MCF 10A (cell line): ENCODE measurements around the gene PFDN1. TPM values are rescaled to one million over a fixed set of nuclear protein-coding genes. Genes with fewer than 3 reads are reported as not detected.
A peak's percentile ranks its signal among the peaks of the same experiment; 100 is the strongest.

Experiments used
- BruUV-seq: library from RNA; stranded (reverse); fragments of 400-500 nt; replicated peaks from 2 replicates; lab custom pipeline; 2021; lab: Mats Ljungman, UMichigan
- CTCF ChIA-PET: fragments of 300-600 bp; sonication (Branson Sonifier 250); formaldehyde crosslinking; extraction: SDS; loops from one replicate; lab custom pipeline; 2021; ENCODE audit warnings: antibody characterized with exemption, inconsistent platforms; lab: Yijun Ruan, JAX
- POLR2A ChIA-PET: fragments of 300-600, 350-650 bp; sonication (Branson Sonifier 250); formaldehyde crosslinking; extraction: SDS; loops from one replicate; lab custom pipeline; 2020; ENCODE audit warnings: antibody characterized with exemption, inconsistent platforms; lab: Yijun Ruan, JAX
- DNase-seq: peaks from one replicate; pipeline ENCODE4 v3.0.0-alpha.2; 2018; ENCODE audit not compliant: unreplicated experiment
- H3K27ac Mint-ChIP-seq: one replicate; pipeline ENCODE4 v1.8.0; 2022; ENCODE audit warnings: mild to moderate bottlenecking, low read depth, mixed read lengths; ENCODE audit not compliant: unreplicated experiment
- H3K27me3 Mint-ChIP-seq: one replicate; pipeline ENCODE4 v1.8.0; 2022; ENCODE audit warnings: mixed read lengths; ENCODE audit not compliant: insufficient read depth, unreplicated experiment
- H3K36me3 Mint-ChIP-seq: one replicate; pipeline ENCODE4 v1.8.0; 2022; ENCODE audit warnings: mild to moderate bottlenecking, moderate library complexity, mixed read lengths; ENCODE audit not compliant: insufficient read depth, unreplicated experiment
- H3K4me1 Mint-ChIP-seq: one replicate; pipeline ENCODE4 v1.8.0; 2022; ENCODE audit warnings: mixed read lengths; ENCODE audit not compliant: insufficient read depth, unreplicated experiment
- H3K4me3 Mint-ChIP-seq: one replicate; pipeline ENCODE4 v1.8.0; 2022; ENCODE audit warnings: mild to moderate bottlenecking, moderate library complexity, mixed read lengths; ENCODE audit not compliant: unreplicated experiment
- H3K9me3 Mint-ChIP-seq: one replicate; pipeline ENCODE4 v1.8.0; 2022; ENCODE audit warnings: mixed read lengths; ENCODE audit not compliant: unreplicated experiment
- CTCF ChIP-seq: fragments of 200-600 bp; IDR thresholded peaks from one replicate; pipeline ENCODE4 v1.8.0; 2022; ENCODE audit warnings: antibody characterized with exemption, mild to moderate bottlenecking; ENCODE audit not compliant: unreplicated experiment
- intact Hi-C: fragments of 100-400 bp; cut with micrococcal nuclease; formaldehyde crosslinking; loops from 2 replicates; pipeline ENCODE4 v1.14.1; 2022
- total RNA-seq: library from RNA; stranded (reverse); gene quantifications from 2 replicates; pipeline ENCODE4 v1.2.3, GENCODE V29; 2022

The PFDN1 gene
- total RNA-seq, 1 experiment from 2014 or later = 94.7 TPM

- no peak for TF ChIP-seq CTCF
- DNase-seq = peak; percentile 63
- Mint-ChIP-seq H3K4me1 (peaks cover 33% of the 10 kb centered on the region), H3K4me3 (no peak overlapping the region), H3K27ac (no peak overlapping the region), H3K36me3 (no peaks in the 10 kb centered on the region), H3K9me3 (no peaks in the 10 kb centered on the region), H3K27me3 (no peaks in the 10 kb centered on the region)
- BruUV-seq = no TSS peak
- CTCF ChIA-PET = interaction anchor here (0.5 to 42.5 kb wide), 15 partner anchors 8 to 681 kb away, joined by 3 to 1450 read pairs (median 4); partner anchors contain the start of genes CYSTM1, HBEGF, PFDN1 and SLC4A9
- intact Hi-C loops = no loop called here
- POLR2A ChIA-PET = interaction anchor here (0.7 to 9.0 kb wide), 21 partner anchors 13 to 411 kb away, joined by 3 to 135 read pairs (median 5); partner anchors contain the start of genes ANKHD1, CYSTM1, HBEGF and IK
These were observed 65.9 kb downstream of the PFDN1 start for GRCh38 chr5:140236891-140237598.

GRCh38 chr5:140235791-140236551, 66.9 kb downstream of the PFDN1 start:
- Mint-ChIP-seq H3K9me3 (no peaks in the 10 kb centered on the region), H3K4me3 (no peak overlapping the region), H3K4me1 (peaks cover 23% of the 10 kb centered on the region), H3K27ac (no peak overlapping the region), H3K27me3 (no peaks in the 10 kb centered on the region), H3K36me3 (no peaks in the 10 kb centered on the region)
- BruUV-seq = no TSS peak
- no peak for TF ChIP-seq CTCF
- ChIA-PET POLR2A (interaction anchor here (0.6 to 3.6 kb wide), 31 partner anchors 9 to 412 kb away, joined by 3 to 48 read pairs (median 4); partner anchors contain the start of genes ANKHD1, CYSTM1, HBEGF and IK), CTCF (interaction anchor here (0.5 to 42.5 kb wide), 17 partner anchors 8 to 680 kb away, joined by 3 to 1450 read pairs (median 4); partner anchors contain the start of genes CYSTM1, HBEGF, PFDN1 and SLC4A9)
- intact Hi-C loops = no loop called here
- DNase-seq = no peak

GRCh38 chr5:140234377-140234989, 68.4 kb downstream of the PFDN1 start:
- Mint-ChIP-seq H3K4me3 (no peak overlapping the region), H3K27ac (no peak overlapping the region), H3K27me3 (no peaks in the 10 kb centered on the region), H3K36me3 (no peaks in the 10 kb centered on the region), H3K9me3 (no peaks in the 10 kb centered on the region), H3K4me1 (peaks cover 16% of the 10 kb centered on the region)
- ChIA-PET POLR2A (interaction anchor here (0.5 to 2.6 kb wide), 5 partner anchors 13 to 180 kb away, joined by 3 to 23 read pairs (median 3); no protein-coding TSS in a partner anchor), CTCF (interaction anchor here (0.5 to 42.5 kb wide), 6 partner anchors 10 to 213 kb away, joined by 4 to 1450 read pairs (median 5); partner anchors contain the start of gene HBEGF)
- no peak for DNase-seq
- no TSS peak for BruUV-seq
- no peak for TF ChIP-seq CTCF
- intact Hi-C loops = no loop called here
